GM23338 (cell line): Measurements from ENCODE around the gene TMCC1. TPM values are rescaled to one million over a fixed set of nuclear protein-coding genes. Genes with fewer than 3 reads are reported as not detected.

Experiments
- ATAC-seq: fragments of 200-7000 bp; cut with Tn5 transposase; 3 replicates; pipeline ENCODE4 v1.9.1; 2020
- DNase-seq: peaks from one replicate; pipeline ENCODE4 v3.0.0-alpha.2; 2015; ENCODE audit warnings: low spot score
- H2AFZ ChIP-seq: fragments of 200-600 bp; sonication (generic); 2 replicates; pipeline ENCODE4 v1.8.0; 2016; ENCODE audit warnings: antibody characterized with exemption, mild to moderate bottlenecking, moderate library complexity
- H3F3A ChIP-seq: fragments of 200-600 bp; sonication (generic); replicated peaks from 2 replicates; pipeline ENCODE4 v1.8.0; 2017; ENCODE audit warnings: antibody characterized with exemption, mixed run types, low read depth
- H3K27ac ChIP-seq: fragments of 200-600 bp; sonication (generic); 2 replicates; pipeline ENCODE4 v1.6.1; 2016; ENCODE audit warnings: low read depth
- H3K27me3 ChIP-seq: fragments of 200-600 bp; sonication (generic); 2 replicates; pipeline ENCODE4 v1.8.0; 2016; ENCODE audit warnings: mild to moderate bottlenecking, mixed run types, moderate library complexity; ENCODE audit not compliant: insufficient read depth
- H3K36me3 ChIP-seq: fragments of 200-600 bp; sonication (generic); 2 replicates; pipeline ENCODE4 v1.8.0; 2016; ENCODE audit warnings: mild to moderate bottlenecking; ENCODE audit not compliant: insufficient read depth
- H3K4me1 ChIP-seq: fragments of 200-600 bp; sonication (generic); 2 replicates; pipeline ENCODE4 v1.8.0; 2016; ENCODE audit warnings: mild to moderate bottlenecking, moderate library complexity; ENCODE audit not compliant: insufficient read depth
- H3K4me2 ChIP-seq: fragments of 200-600 bp; sonication (generic); 2 replicates; pipeline ENCODE4 v1.7.1; 2017; ENCODE audit warnings: mixed run types
- H3K4me3 ChIP-seq: fragments of 200-600 bp; sonication (generic); 2 replicates; pipeline ENCODE4 v1.6.1; 2016; ENCODE audit warnings: mixed run types
- H3K79me2 ChIP-seq: fragments of 200-600 bp; sonication (generic); replicated peaks from 2 replicates; pipeline ENCODE4 v1.8.0; 2017; ENCODE audit warnings: mild to moderate bottlenecking; ENCODE audit not compliant: insufficient read depth
- H3K9me2 ChIP-seq: fragments of 200-600 bp; sonication (generic); 2 replicates; pipeline ENCODE4 v1.8.0; 2017; ENCODE audit not compliant: insufficient read depth
- H4K20me1 ChIP-seq: fragments of 200-600 bp; sonication (generic); replicated peaks from 2 replicates; pipeline ENCODE4 v1.8.0; 2017; ENCODE audit warnings: mild to moderate bottlenecking; ENCODE audit not compliant: insufficient read depth
- H3K27ac Mint-ChIP-seq: 2 replicates; pipeline ENCODE4 v1.8.0; 2020; ENCODE audit warnings: inconsistent platforms, mild to moderate bottlenecking, moderate library complexity, mixed read lengths
- H3K27me3 Mint-ChIP-seq: 3 replicates; pipeline ENCODE4 v1.8.0; 2022; ENCODE audit warnings: low read depth, mild to moderate bottlenecking, moderate library complexity, mixed read lengths, inconsistent platforms; ENCODE audit not compliant: insufficient read depth, poor library complexity
- H3K36me3 Mint-ChIP-seq: 3 replicates; pipeline ENCODE4 v1.8.0; 2021; ENCODE audit warnings: low read depth, mild to moderate bottlenecking, inconsistent platforms, moderate library complexity, mixed read lengths
- H3K4me1 Mint-ChIP-seq: 3 replicates; pipeline ENCODE4 v1.8.0; 2020; ENCODE audit warnings: mild to moderate bottlenecking, inconsistent platforms, mixed read lengths
- H3K4me3 Mint-ChIP-seq: 3 replicates; pipeline ENCODE4 v1.8.0; 2021; ENCODE audit warnings: moderate library complexity, mild to moderate bottlenecking, inconsistent platforms, mixed read lengths
- H3K9me3 Mint-ChIP-seq: 3 replicates; pipeline ENCODE4 v1.8.0; 2020; ENCODE audit warnings: moderate library complexity, mild to moderate bottlenecking, inconsistent platforms, mixed read lengths
- CREB1 ChIP-seq: fragments of 250-450 bp; sonication (Bioruptor Pico); IDR thresholded peaks from 2 replicates; pipeline ENCODE4 v1.5.0; 2020; ENCODE audit warnings: low read depth, mild to moderate bottlenecking, moderate library complexity
- CTCF ChIP-seq, 2 experiments: fragments of 200-600 bp in 1 of 2; sonication (generic) in 1 of 2; conservative IDR thresholded peaks; 2 replicates each; pipeline versions ENCODE4 v1.5.1 to v1.6.1; 2016 to 2017; ENCODE audit warnings: antibody characterized with exemption in 2 of 2, low read depth in 2 of 2, mild to moderate bottlenecking in 2 of 2, moderate library complexity in 1 of 2
- EZH2 ChIP-seq: fragments of 200-600 bp; sonication (generic); IDR thresholded peaks from one replicate; pipeline ENCODE4 v1.8.0; 2017; ENCODE audit warnings: antibody characterized with exemption, mild to moderate bottlenecking, low read depth; ENCODE audit not compliant: unreplicated experiment
- EZH2phosphoT487 ChIP-seq: fragments of 200-600 bp; sonication (generic); IDR thresholded peaks from one replicate; pipeline ENCODE4 v1.8.1; 2018; ENCODE audit warnings: antibody characterized with exemption; ENCODE audit not compliant: unreplicated experiment
- JUNB ChIP-seq: IDR thresholded peaks from one replicate; pipeline ENCODE4 v1.6.1; 2016; ENCODE audit warnings: antibody characterized with exemption; ENCODE audit not compliant: unreplicated experiment
- NANOG ChIP-seq: IDR thresholded peaks from 2 replicates; pipeline ENCODE4 v1.6.1; 2016; ENCODE audit warnings: antibody characterized with exemption, borderline replicate concordance
- STAT1 ChIP-seq: IDR thresholded peaks from one replicate; pipeline ENCODE4 v1.6.1; 2016; ENCODE audit warnings: antibody characterized with exemption; ENCODE audit not compliant: unreplicated experiment
- ZNF114 ChIP-seq: fragments of 250-450 bp; sonication (Bioruptor Pico); IDR thresholded peaks from 2 replicates; pipeline ENCODE4 v1.5.0; 2020; ENCODE audit warnings: mild to moderate bottlenecking, moderate library complexity
- ZNF462 ChIP-seq: fragments of 250-450 bp; sonication (Bioruptor Pico); IDR thresholded peaks from 2 replicates; pipeline ENCODE4 v1.5.0; 2020; ENCODE audit warnings: mild to moderate bottlenecking, moderate library complexity
- polyA plus RNA-seq: library from polyadenylated mRNA; unstranded; fragments of >200 nt; fragmentation: Nextera tagmentation; extraction: Ambion mirVana; gene quantifications from 2 replicates; pipeline ENCODE4 v1.2.1, GENCODE V29; 2016
- total RNA-seq: library from RNA; depleted of rRNA; stranded (reverse); fragments of >200 nt; shearing (Covaris generic); gene quantifications from 2 replicates; pipeline ENCODE4 v1.2.3, GENCODE V29; 2014
- TF ChIP-seq, protein P1 (sequence below): IDR thresholded peaks from 2 replicates; pipeline ENCODE4 v1.6.1; 2016; ENCODE audit warnings: antibody characterized with exemption
- TF ChIP-seq, protein P2 (sequence below): IDR thresholded peaks from one replicate; pipeline ENCODE4 v1.6.1; 2018; ENCODE audit warnings: antibody characterized with exemption; ENCODE audit not compliant: unreplicated experiment

The TMCC1 gene
- total and polyA plus RNA-seq, 2 experiments from 2014 or later, result 8.2 to 18.4 TPM

DNA sequence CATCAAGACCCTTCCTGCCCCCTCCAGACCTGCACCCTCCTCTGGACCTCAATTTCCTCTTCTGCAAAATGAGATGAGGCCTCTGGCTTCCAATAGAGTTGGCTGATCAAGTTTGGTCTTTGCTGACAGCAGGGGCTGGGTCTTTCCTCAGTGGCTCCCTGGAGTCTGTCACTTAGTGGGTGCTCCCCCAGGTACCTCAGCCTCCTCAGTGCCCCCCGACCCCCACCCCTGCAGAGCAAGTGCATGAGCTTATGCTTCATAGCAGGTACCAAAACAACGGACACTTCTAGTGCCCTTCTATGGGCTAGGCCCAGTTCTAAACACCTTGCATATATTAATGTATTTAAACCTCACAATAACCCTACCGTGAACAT, 280.2 kb downstream of the TMCC1 start (continued):
- no peak for TF ChIP-seq ZNF462 (CRISPR knock-in tag)
- no peak for TF ChIP-seq STAT1
- no peak for TF ChIP-seq EZH2
- no peak for TF ChIP-seq ZNF114 (CRISPR knock-in tag)
- TF ChIP-seq JUNB, result no peak
- TF ChIP-seq NANOG, result no peak
- TF ChIP-seq EZH2phosphoT487, result no peak

DNA sequence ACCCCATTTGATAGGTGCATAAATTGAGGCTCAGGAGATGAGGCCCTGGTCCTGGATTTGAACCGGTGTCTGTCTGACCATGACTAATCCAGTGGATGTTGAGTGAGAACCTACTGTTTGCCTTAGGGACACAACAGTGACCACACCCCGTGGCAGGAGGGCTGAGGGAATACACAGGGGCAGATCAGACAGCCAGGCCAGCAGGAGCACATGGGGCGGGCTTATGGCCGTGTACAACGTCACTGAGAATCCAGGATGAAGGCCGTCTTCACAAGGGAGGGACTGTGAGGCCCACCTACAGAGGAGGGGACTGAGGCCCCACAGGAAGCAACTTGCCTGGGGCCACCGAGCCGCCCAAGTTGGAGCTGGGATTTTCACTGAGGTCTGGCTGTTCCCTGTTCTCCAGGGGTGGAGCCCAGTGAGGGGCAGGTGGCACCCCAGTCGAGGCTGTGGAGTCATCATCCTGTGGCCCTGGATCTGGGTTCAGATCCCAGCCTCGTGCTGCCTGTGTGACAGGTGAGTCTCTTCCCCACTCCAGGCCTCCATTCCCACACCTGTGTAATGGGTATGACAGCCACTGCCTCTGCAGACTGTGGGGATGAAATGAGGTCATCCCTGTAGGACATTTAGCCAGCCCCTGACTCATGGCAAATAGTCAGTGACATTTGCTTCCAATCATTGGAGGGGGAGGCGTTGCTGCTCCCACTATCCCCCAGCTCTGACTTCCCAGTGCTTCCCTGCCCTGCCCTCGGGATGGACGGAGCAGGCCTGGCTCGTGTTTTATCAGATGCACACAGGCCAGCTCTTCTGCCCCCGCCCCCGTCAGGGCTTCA, 280.8 kb downstream of the TMCC1 start:
- peaks cover 24% of the 10 kb centered on the region; the same call in 1 of the 2 replicates for H3K4me1 ChIP-seq
- TF ChIP-seq, protein P1, sequence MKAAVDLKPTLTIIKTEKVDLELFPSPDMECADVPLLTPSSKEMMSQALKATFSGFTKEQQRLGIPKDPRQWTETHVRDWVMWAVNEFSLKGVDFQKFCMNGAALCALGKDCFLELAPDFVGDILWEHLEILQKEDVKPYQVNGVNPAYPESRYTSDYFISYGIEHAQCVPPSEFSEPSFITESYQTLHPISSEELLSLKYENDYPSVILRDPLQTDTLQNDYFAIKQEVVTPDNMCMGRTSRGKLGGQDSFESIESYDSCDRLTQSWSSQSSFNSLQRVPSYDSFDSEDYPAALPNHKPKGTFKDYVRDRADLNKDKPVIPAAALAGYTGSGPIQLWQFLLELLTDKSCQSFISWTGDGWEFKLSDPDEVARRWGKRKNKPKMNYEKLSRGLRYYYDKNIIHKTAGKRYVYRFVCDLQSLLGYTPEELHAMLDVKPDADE, result no peak
- TF ChIP-seq, protein P2, sequence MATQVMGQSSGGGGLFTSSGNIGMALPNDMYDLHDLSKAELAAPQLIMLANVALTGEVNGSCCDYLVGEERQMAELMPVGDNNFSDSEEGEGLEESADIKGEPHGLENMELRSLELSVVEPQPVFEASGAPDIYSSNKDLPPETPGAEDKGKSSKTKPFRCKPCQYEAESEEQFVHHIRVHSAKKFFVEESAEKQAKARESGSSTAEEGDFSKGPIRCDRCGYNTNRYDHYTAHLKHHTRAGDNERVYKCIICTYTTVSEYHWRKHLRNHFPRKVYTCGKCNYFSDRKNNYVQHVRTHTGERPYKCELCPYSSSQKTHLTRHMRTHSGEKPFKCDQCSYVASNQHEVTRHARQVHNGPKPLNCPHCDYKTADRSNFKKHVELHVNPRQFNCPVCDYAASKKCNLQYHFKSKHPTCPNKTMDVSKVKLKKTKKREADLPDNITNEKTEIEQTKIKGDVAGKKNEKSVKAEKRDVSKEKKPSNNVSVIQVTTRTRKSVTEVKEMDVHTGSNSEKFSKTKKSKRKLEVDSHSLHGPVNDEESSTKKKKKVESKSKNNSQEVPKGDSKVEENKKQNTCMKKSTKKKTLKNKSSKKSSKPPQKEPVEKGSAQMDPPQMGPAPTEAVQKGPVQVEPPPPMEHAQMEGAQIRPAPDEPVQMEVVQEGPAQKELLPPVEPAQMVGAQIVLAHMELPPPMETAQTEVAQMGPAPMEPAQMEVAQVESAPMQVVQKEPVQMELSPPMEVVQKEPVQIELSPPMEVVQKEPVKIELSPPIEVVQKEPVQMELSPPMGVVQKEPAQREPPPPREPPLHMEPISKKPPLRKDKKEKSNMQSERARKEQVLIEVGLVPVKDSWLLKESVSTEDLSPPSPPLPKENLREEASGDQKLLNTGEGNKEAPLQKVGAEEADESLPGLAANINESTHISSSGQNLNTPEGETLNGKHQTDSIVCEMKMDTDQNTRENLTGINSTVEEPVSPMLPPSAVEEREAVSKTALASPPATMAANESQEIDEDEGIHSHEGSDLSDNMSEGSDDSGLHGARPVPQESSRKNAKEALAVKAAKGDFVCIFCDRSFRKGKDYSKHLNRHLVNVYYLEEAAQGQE, result no peak
- TF ChIP-seq EZH2phosphoT487, result no peak
- no peak for TF ChIP-seq CREB1 (CRISPR knock-in tag)
- TF ChIP-seq JUNB, result no peak
- no peak for TF ChIP-seq CTCF (conservative IDR thresholded peaks at IDR 0.05; ENCODE audit: low read depth in 2 of 2)
- no peak for TF ChIP-seq EZH2
- TF ChIP-seq NANOG, result no peak

More for the DNA sequence above, 280.8 kb downstream of the TMCC1 start:
- no peak overlapping the region for H3K4me3 ChIP-seq
- H3K4me3 Mint-ChIP-seq, result no peak overlapping the region
- H3F3A ChIP-seq, result peaks cover 1% of the 10 kb centered on the region; the same call in 1 of the 2 replicates
- H3K27ac Mint-ChIP-seq, result no peak overlapping the region
- H3K9me3 Mint-ChIP-seq, result no peaks in the 10 kb centered on the region; the same call in 2 of the 3 replicates
- H3K27ac ChIP-seq, result no peak overlapping the region
- H3K4me1 Mint-ChIP-seq, result peaks cover 25% of the 10 kb centered on the region
- H3K27me3 ChIP-seq, result peaks cover 11% of the 10 kb centered on the region; the same call in 1 of the 2 replicates
- no peaks in the 10 kb centered on the region for H3K79me2 ChIP-seq
- no peak overlapping the region; the same call in 1 of the 2 replicates for H3K4me2 ChIP-seq
- no peaks in the 10 kb centered on the region for H3K36me3 Mint-ChIP-seq
- no peak for DNase-seq
- H3K36me3 ChIP-seq, result no peaks in the 10 kb centered on the region
- peak overlapping the region; percentile 94; the same call in 1 of the 2 replicates for H2AFZ ChIP-seq
- H3K27me3 Mint-ChIP-seq, result peaks cover 18% of the 10 kb centered on the region
- no peaks in the 10 kb centered on the region for H3K9me2 ChIP-seq
- ATAC-seq, result no peak
- no peaks in the 10 kb centered on the region for H4K20me1 ChIP-seq
